ENCODE data around the gene PLCL2.
"Not testable (repeated sequence)": the region's sequence is repeated elsewhere in the genome, so short reads cannot be mapped to it uniquely, and the experiment has no call there.

The PLCL2 gene

DNA sequence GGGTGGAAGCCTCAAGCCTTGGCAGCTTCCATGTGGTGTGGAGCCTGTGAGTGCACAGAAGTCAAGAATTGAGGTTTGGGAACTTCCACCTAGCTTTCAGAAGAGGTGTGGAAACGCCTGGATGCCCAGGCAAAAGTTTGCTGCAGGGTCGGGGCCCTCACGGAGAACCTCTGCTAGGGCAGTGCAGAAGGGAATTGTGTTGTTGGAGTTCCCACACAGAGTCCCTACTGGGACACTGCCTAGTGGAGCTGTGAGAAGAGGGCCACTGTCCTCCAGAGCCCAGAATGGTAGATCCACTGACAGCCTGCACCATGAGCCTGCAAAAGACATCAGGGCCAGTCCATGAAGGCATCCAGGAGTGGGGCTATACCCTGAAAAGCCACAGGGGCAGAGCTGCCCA, 243.9 kb downstream of the PLCL2 start:
- not testable (repeated sequence) for H3K4me1 ChIP-seq (ENCODE audit: control insufficient read depth, insufficient read depth, low read length); H3K27me3 ChIP-seq (ENCODE audit: control insufficient read depth, insufficient read depth, low read length); H3K9me3 ChIP-seq (ENCODE audit: control insufficient read depth, insufficient read depth, low read depth, low read length); H3K9ac ChIP-seq (ENCODE audit: low read length); H3K27ac ChIP-seq (ENCODE audit: low read depth, low read length); H3K4me3 ChIP-seq (ENCODE audit: low read depth, low read length); H3K36me3 ChIP-seq (ENCODE audit: control insufficient read depth, insufficient read depth, low read length)

DNA sequence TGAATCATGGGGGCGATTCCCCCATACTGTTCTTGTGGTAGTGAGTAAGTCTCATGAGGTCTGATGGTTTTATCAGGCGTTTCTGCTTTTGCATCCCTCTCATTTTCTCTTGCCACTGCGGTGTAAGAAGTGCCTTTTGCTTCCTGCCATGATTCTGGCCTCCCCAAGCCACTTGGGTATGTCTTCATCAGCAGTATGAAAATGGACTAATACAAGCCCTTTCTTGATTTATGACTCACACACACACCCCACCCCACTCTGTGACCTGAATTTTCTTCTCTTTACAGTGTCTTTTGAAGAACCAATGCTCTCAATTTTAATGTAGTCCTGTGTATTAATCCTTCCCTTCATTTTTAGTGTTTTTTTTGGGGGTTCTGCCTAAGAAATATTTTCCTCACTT, 244.8 kb downstream of the PLCL2 start:
- Histone ChIP-seq H3K9ac (ENCODE audit: low read length) (no peak overlapping the region), H3K36me3 (ENCODE audit: control insufficient read depth, insufficient read depth, low read length) (no peaks in the 10 kb centered on the region), H3K27me3 (ENCODE audit: control insufficient read depth, insufficient read depth, low read length) (no peaks in the 10 kb centered on the region), H3K27ac (ENCODE audit: low read depth, low read length) (no peak overlapping the region), H3K9me3 (ENCODE audit: control insufficient read depth, insufficient read depth, low read depth, low read length) (peaks cover 6% of the 10 kb centered on the region; the same call in 1 of the 2 replicates), H3K4me1 (ENCODE audit: control insufficient read depth, insufficient read depth, low read length) (no peaks in the 10 kb centered on the region), H3K4me3 (ENCODE audit: low read depth, low read length) (no peak overlapping the region)

DNA sequence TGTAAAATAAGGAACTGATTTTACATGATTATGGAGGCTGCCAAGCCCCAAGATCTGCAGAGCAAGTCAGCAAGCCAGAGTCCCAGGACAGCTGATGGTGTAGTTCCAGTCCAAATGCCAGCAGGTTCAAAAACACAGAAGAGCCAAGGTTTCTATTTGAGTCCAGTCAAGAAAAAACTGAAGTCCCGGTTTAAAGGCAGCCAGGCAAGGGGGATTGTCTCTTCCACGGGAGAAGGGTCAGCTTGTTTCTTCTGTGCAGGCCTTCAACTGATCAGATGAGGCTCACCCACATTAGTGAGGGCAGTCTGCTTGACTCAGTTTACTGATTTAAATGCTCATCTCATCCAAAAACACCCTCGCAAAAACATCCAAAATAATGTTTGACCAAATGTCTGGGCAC, 246.2 kb downstream of the PLCL2 start:
- Histone ChIP-seq H3K27ac (ENCODE audit: low read depth, low read length) (no peak overlapping the region), H3K4me3 (ENCODE audit: low read depth, low read length) (no peak overlapping the region), H3K9ac (ENCODE audit: low read length) (no peak overlapping the region), H3K27me3 (ENCODE audit: control insufficient read depth, insufficient read depth, low read length) (no peaks in the 10 kb centered on the region), H3K4me1 (ENCODE audit: control insufficient read depth, insufficient read depth, low read length) (no peaks in the 10 kb centered on the region), H3K36me3 (ENCODE audit: control insufficient read depth, insufficient read depth, low read length) (no peaks in the 10 kb centered on the region), H3K9me3 (ENCODE audit: control insufficient read depth, insufficient read depth, low read depth, low read length) (peaks cover 6% of the 10 kb centered on the region; the same call in 1 of the 2 replicates)

DNA sequence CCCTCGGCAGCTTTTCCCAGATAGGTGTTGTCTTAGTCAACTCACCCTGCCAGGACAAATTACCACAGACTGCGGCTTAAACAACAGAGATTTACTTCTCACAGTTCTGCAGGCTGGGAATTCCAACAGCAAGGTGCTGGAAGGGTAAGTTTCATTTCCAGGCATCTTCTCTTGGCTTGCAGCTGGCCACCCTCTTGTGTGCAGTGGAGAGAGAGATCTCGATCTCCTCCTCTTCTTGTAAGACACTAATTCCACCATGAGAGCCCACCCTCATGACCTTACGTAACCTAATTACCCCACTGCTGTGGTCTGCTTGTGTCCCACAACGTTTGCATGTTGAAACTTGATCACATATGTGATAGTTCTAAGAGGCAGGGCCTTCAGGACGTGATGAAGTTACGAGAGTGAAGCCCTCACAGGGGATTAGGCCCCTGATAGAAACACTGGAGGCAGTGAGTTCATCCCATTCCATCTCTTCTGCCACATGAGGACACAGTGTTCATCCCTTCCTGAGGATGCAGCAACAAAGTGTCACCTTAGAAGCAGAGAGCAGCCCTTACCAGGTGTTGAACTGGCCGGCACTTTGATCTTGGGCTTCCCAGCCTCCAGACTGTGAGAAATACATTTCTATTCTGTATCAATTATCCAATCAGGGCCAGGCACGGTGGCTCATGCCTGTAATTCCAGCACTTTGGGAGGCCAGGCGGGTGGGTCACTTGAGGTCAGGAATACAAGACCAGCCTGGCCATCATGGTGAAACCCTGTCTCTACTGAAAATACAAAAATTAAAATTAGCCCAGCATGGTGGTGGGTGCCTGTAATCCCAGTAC, 247.7 kb downstream of the PLCL2 start:
- H3K36me3 ChIP-seq (ENCODE audit: control insufficient read depth, insufficient read depth, low read length): no peaks in the 10 kb centered on the region
- peaks cover 8% of the 10 kb centered on the region; the same call in 1 of the 2 replicates for H3K9me3 ChIP-seq (ENCODE audit: control insufficient read depth, insufficient read depth, low read depth, low read length)
- no peak overlapping the region for H3K27ac ChIP-seq (ENCODE audit: low read depth, low read length)
- no peak overlapping the region for H3K4me3 ChIP-seq (ENCODE audit: low read depth, low read length)
- no peaks in the 10 kb centered on the region for H3K4me1 ChIP-seq (ENCODE audit: control insufficient read depth, insufficient read depth, low read length)
- no peak overlapping the region for H3K9ac ChIP-seq (ENCODE audit: low read length)
- H3K27me3 ChIP-seq (ENCODE audit: control insufficient read depth, insufficient read depth, low read length): no peaks in the 10 kb centered on the region

DNA sequence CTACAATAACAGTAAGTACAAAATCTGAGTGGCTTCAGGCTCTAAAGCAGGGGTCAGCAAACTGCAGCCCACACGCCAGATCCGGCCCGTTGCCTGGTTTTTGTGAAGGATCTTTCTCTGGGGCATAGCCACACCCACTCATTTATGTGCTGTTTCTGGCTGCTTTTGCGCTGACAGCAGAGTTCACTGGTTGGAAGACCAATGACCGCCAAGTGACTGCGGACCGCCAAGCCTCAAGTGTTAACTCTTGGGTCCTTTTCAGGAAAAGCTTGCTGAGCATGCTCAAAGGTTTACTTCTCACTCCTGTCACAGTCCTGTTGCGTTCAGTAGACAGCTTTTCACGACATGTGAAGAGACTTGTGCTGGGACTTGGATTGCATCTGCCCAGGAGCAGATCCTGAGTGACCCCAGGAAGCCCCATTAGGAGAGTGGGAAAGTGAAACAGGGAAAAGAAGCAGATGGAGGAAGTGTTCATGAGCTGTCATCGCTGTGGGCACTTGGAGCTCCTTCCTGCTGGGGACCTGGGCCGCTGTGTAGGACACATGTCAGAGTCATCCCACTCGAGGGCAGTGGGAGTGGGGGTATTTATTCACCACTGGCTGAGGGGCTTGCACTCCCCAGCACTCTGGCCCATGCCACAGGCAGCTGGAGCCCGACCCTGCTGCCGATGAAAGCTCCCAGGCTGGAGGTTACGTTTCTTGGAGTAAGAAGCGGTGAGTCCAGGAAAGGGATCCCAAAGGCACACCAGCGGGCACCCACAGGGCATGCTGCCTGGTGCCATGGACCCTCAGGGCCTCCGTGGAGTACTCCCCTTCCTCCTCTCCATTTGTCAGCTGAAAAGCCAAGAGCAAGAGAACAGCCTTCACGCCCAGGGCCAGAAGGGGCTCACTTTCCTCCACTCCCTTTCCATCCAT, 249.1 kb downstream of the PLCL2 start:
- H3K9ac ChIP-seq (ENCODE audit: low read length): no peak overlapping the region
- no peaks in the 10 kb centered on the region for H3K27me3 ChIP-seq (ENCODE audit: control insufficient read depth, insufficient read depth, low read length)
- H3K4me1 ChIP-seq (ENCODE audit: control insufficient read depth, insufficient read depth, low read length): no peaks in the 10 kb centered on the region
- peaks cover 4% of the 10 kb centered on the region; the same call in 1 of the 2 replicates for H3K9me3 ChIP-seq (ENCODE audit: control insufficient read depth, insufficient read depth, low read depth, low read length)
- H3K4me3 ChIP-seq (ENCODE audit: low read depth, low read length): no peak overlapping the region
- H3K36me3 ChIP-seq (ENCODE audit: control insufficient read depth, insufficient read depth, low read length): no peaks in the 10 kb centered on the region
- H3K27ac ChIP-seq (ENCODE audit: low read depth, low read length): no peak overlapping the region

DNA sequence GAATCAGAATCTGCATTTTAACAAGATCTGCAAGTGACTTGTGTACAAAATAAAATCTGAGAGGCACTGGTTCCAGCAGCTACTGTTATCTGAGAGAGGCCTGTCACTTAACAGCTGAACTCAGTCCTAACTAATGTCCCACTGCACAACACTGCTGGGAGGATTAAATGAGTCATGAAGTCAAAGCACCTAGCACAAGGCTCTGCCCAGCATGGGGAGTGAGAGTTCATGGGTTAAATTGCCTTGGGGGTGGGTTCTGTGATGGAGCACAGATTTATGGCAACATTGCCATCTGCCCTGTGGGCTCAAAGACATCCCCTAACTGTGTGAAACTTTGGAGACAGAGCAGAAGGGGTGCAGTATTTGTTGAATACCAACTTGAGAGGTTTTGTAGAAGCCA, 250.9 kb downstream of the PLCL2 start:
- Histone ChIP-seq H3K9me3 (ENCODE audit: control insufficient read depth, insufficient read depth, low read depth, low read length) (0 out of 2 replicates have a peak, but pooled peaks cover 3% of the 10 kb centered on the region), H3K9ac (ENCODE audit: low read length) (no peak overlapping the region)

DNA sequence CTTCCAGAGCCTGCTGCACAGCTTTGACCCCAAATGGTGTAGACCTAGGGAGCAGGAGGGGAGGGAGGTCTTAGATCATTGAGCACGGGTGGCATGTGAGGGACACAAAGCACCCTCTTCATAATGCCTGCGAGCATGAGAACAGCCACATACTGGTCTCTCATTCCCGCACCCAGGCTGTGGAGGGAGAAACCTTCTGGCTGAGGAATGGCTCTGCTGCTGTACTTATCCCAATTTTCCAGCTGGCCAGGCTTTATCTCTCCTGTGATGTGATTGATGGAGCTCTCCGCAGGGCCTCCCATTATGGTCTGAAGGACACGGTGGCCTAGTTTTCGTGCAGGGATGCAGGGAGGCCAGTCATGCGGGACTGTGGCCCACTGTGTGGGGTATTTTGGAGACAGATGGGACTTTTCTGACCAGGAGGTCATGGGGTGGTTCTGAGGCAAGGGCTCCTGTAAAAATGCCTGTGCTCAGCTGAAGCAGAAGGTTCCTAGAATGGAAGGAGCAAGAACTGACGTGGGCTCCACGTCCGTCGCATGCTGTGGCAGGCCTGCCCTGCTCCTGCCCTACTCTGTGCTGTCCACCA, 251.5 kb downstream of the PLCL2 start:
- H3K4me3 ChIP-seq (ENCODE audit: low read depth, low read length): no peak overlapping the region

More for the DNA sequence above, 250.9 kb downstream of the PLCL2 start:
- Histone ChIP-seq H3K36me3 (ENCODE audit: control insufficient read depth, insufficient read depth, low read length) (no peaks in the 10 kb centered on the region), H3K27me3 (ENCODE audit: control insufficient read depth, insufficient read depth, low read length) (no peaks in the 10 kb centered on the region), H3K27ac (ENCODE audit: low read depth, low read length) (no peak overlapping the region), H3K4me1 (ENCODE audit: control insufficient read depth, insufficient read depth, low read length) (no peaks in the 10 kb centered on the region), H3K4me3 (ENCODE audit: low read depth, low read length) (no peak overlapping the region)

DNA sequence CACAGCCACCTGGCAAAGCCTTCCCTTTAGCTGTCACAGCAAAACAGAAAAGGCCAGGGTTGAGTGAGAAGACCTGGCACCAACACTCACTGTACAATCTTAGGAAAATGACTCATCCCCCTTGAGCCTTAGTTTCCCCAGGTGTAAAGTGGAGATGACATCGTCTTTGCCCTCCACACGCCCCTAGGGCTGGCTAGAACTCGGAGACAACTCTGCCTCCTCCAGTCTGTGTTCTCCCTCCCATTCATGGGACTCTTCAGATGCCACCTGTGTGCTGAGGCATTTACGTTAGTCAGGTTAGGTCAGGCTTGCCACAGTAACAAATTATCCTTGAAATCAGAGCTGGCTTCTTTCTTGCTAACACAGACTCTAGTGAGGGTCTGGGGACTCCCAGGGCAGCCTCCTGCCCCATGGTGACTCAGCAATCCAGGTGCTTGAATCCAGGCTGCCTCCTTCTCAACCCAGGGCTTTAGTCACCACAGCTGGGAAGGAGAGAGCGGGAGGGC, 252.6 kb downstream of the PLCL2 start:
- no peaks in the 10 kb centered on the region for H3K36me3 ChIP-seq (ENCODE audit: control insufficient read depth, insufficient read depth, low read length)
- no peak overlapping the region for H3K27ac ChIP-seq (ENCODE audit: low read depth, low read length)
- H3K9me3 ChIP-seq (ENCODE audit: control insufficient read depth, insufficient read depth, low read depth, low read length): 0 out of 2 replicates have a peak, but pooled peaks cover 3% of the 10 kb centered on the region
- no peaks in the 10 kb centered on the region for H3K4me1 ChIP-seq (ENCODE audit: control insufficient read depth, insufficient read depth, low read length)
- H3K9ac ChIP-seq (ENCODE audit: low read length): no peak overlapping the region
- H3K27me3 ChIP-seq (ENCODE audit: control insufficient read depth, insufficient read depth, low read length): no peaks in the 10 kb centered on the region
- H3K4me3 ChIP-seq (ENCODE audit: low read depth, low read length): no peak overlapping the region

More for the DNA sequence above, 251.5 kb downstream of the PLCL2 start:
- Histone ChIP-seq H3K27ac (ENCODE audit: low read depth, low read length) (no peak overlapping the region), H3K27me3 (ENCODE audit: control insufficient read depth, insufficient read depth, low read length) (no peaks in the 10 kb centered on the region), H3K9me3 (ENCODE audit: control insufficient read depth, insufficient read depth, low read depth, low read length) (0 out of 2 replicates have a peak, but pooled peaks cover 3% of the 10 kb centered on the region), H3K4me1 (ENCODE audit: control insufficient read depth, insufficient read depth, low read length) (no peaks in the 10 kb centered on the region), H3K9ac (ENCODE audit: low read length) (no peak overlapping the region), H3K36me3 (ENCODE audit: control insufficient read depth, insufficient read depth, low read length) (no peaks in the 10 kb centered on the region)

DNA sequence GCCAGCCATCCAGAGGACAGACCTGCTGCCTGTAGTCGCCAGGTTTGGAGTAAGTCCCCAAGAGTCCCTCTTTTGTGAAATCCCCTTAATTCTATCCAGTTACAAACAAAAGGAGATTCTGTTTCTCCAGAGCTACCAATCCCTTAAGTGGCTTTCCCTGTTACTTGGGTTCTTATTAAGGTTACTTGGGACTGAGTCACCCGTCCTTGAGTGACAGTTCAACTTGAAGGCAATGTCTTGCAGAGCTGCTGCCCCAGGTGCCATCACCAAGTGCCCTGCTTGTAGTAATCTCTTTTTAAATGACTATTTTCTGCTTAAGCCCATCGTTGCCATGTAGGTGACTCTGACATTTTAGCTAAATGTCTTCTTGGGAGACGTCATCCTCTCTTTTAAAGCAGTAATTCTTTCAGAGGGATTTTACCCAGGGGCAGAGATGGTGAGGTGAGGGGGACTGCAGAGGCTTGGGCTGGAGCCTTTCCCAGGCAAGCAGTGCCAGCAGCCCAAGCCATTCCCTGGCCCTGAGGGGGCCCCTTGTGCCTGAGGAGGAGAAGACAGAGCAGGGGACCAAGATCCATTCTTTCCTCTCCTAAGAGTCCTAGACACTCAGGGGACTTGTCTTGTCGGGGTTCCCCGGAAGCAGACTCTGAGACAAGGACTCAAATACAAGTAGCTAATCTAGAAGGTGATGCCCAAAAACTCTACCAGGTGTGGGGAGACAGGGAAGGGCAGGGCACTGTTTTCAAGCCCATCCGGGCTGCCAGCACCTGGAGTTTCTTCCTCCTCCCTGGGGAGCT, 253.7 kb downstream of the PLCL2 start:
- Histone ChIP-seq H3K9ac (ENCODE audit: low read length) (no peak overlapping the region), H3K4me3 (ENCODE audit: low read depth, low read length) (no peak overlapping the region), H3K36me3 (ENCODE audit: control insufficient read depth, insufficient read depth, low read length) (no peaks in the 10 kb centered on the region), H3K27ac (ENCODE audit: low read depth, low read length) (no peak overlapping the region), H3K4me1 (ENCODE audit: control insufficient read depth, insufficient read depth, low read length) (no peaks in the 10 kb centered on the region), H3K9me3 (ENCODE audit: control insufficient read depth, insufficient read depth, low read depth, low read length) (peaks cover 6% of the 10 kb centered on the region; the same call in 1 of the 2 replicates), H3K27me3 (ENCODE audit: control insufficient read depth, insufficient read depth, low read length) (no peaks in the 10 kb centered on the region)

Data from HUES6 (cell line).